Activated T-cell treated with anti-CD3 and anti-CD28 coated beads for 48 hours (primary cell): Measurements from ENCODE around the gene TNN.

Experiments
- DNase-seq: peaks from one replicate; pipeline ENCODE4 v3.0.0-alpha.2; 2020; ENCODE audit warnings: low read depth

TNN gene

DNA sequence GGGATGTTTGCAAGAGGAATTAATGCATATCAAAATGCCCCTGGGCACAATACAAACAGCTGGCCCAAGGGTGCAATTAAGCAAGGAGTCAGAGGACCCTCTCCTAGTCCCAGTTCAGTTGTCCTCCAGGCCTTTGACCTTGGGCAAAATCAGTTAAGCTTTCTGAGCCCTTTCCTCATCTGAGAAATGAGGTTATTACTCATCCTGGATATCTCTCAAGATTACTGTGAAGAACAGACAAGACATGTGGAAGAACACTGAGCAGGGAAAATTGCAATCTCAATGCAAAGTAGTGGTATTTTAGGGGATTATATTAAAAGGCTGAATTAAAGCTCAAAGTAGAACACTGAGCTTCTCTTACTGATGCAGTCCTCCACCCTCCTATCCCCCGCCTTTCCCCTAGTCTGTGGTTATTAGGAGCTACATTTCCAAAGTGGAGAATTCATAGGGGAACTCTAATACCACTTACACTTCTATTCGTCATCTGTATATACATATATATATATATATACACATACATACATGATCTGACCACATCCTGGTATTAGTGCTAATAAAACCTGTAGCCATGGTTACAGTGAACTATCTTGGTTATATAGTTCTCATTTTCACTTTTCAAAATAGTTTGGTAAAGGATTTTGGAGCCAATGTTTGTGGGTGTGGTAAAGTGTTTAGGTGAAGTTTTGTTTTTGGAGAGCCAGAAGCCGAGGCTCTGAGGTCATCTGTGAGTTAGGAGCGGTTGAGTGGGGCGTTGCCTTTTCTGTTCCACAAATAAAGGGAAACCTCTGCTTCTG is 106.9 kb downstream of the TNN start:
- DNase-seq: no peak

DNA sequence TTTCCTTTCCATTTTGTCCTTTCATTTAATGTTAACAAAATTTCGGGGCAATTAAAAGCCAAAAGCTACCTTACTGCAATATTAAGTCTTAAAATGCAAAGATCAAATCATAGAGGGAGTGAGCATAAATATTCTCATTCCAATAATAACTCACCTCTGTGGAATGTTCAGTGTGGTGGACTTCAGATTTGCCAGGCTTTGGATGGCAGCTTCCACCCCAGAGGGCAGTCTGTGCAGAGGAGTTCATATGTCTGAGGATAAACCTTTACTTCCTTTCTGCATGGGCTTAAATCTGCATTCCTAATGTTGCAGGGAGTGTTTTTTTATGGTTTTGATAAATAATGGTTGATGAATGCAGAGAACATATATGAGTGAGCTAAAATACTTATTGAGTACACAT is 108.6 kb downstream of the TNN start:
- no peak for DNase-seq

DNA sequence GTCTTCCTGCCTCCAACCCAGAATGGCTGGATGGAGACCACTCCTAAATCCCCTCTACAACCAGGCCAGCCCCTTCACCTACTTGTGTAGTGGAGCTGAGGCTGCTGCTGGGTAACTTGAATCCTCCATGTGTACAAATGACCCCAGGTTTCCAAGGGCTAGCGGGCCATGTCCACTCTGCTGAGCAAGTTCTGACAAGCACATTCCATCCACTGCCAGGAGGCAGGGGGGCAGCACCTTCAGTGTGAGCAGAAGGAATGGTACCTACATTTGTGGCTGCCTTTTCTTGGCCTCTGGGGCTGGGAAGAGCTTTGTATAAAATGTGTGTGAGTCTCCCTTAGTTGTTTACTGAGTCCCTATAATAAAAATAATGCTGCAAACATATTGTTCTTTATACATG is 110.4 kb downstream of the TNN start:
- no peak for DNase-seq

DNA sequence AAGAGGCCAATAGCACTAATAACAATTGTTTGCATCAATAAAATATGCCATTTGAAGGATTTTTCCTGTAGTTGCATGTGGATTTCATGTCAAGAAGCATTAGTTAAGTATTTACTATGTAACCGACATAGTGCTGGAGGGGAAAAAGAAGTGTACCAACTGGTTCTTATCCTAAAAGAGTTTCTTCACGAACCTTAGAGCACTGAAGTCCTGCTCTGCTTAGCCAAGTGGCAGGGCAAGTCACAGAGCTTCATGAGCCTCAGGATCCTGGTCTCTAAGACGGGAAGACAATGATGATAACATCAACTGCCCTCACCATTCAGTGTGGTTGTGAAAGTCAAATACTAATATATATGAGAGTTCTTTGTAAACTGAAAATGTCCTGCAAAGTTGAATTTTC is 110.8 kb downstream of the TNN start:
- no peak for DNase-seq

DNA sequence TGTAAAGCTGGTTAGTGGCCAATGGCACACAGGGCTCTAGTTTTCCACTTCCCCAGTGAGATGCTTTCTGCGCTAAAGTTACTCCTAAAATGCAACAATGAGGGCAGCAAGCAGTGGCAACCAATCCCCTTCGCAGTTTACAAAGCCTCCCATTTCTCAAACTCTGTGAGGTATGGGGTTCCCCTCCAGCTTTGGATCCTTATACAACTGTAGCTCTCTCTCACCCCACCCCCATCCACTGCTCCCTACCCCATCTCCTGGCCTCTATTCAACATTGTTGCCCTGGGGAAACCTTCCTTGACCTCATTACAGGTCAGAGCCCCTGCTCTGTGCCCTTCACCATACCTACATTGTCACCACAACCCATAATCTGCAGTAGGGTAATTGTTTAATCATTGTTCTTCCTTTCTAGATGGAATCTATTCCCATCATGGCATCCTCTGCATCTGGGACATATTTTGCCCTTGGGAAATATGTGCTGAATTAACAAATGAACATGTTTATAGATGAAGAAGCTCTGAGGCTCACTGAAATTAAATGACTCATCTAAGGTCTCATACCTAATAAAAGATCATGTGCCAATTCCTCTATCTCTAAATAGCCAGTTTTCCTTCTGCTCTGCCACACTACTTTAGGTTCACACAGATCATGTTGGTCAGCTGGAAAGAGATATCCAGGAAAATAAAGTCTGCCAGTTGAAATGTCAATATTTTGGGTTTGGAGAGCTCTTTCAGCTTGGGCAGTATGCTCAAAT is 112.4 kb downstream of the TNN start:
- no peak for DNase-seq

DNA sequence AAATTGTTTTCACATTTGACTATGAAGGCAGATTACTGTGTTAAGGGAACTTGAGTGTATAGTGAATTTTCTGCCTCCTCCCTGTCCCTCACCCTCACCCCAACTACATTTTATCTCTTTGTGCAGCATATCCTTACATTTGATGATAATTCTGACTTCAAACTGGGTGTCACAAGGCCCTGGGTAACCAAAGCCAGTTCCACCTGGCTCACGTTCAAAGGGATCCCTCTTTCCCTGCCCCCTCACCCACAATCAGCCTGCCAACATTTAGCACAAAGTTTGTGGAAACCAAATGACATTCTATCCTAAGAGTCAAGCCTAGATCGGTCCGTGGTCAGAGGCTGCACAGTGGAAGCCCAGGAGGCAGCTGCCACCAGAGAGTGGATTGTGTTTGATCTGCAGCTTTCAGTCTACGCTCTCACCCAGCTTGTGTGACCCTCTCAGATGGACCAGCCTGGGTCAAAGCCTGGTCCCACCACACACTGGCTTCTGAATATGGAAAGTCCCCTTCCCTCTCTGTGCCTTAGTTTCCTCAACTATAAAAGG is 114.6 kb downstream of the TNN start:
- no peak for DNase-seq

DNA sequence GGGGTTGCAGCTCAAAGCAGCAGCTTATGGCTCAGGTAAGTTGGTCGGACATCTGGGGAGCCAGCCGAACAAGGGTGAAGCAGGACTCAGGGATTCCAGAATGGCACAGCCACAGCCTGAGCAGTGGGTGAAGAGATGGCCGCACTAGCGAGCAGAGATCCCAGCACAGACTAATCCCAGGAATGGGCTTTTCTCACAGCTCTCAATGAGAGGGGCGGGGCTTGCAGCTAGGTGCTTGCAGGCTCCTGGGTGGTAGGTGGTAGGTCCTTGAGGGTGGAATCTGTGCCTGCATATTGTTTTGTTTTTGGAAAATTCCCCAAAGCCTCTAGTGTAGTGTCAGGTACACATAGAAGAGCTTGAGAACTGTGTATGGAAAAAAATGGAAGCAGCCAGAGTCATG is 116.0 kb downstream of the TNN start:
- DNase-seq: no peak

DNA sequence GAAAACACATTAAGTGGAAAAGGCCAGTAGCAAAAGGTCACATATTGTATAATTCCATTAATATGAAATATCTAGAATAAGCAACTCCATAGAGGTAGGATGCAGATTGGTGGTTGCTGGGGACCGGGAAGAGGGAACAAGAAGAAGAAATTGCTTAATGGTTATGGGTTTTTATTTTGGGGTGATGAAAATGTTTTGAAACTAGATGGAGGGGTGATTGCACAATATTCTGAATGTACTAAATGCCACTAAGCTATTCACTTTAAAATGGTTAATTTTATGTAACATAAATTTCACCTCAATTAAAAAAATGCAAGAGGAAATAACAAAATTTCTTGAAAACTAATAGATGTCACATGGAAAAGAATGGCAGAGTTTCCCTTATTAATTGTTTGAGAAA is 118.3 kb downstream of the TNN start:
- DNase-seq: no peak

DNA sequence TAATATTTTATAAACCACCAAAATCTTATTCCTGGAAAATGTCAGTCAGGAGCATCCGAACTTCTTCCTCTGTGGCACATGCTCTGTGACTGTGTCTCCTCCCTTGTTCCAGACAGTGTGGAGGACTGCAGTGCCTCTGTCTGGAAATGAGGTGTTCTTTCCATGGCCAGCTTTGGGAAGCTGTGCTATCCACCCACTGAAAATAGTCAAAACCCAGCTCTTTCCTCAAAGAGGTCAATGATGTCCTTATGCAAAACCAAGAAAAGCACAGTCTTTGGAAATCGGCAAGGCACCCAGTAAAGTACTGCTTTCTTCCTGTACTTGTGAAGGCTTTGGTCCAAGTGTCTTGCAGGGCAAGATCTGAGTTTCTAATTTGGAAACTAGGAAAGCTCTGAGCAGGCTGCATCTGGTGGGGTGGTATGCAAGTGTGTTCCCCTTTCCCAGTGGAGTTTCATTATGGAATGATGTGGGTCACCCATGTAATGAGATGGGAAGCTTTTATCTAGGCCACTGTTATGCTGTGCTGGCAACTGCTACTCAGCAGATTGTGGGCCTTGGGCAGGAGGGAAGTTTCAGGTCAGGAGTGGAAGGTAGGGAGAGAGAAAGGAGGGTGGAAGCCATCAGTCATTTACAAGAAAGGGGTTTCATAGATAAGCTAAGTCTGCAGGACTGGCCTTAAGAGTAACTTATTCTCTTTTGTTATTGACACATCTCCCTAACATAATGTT is 119.0 kb downstream of the TNN start:
- DNase-seq: no peak

DNA sequence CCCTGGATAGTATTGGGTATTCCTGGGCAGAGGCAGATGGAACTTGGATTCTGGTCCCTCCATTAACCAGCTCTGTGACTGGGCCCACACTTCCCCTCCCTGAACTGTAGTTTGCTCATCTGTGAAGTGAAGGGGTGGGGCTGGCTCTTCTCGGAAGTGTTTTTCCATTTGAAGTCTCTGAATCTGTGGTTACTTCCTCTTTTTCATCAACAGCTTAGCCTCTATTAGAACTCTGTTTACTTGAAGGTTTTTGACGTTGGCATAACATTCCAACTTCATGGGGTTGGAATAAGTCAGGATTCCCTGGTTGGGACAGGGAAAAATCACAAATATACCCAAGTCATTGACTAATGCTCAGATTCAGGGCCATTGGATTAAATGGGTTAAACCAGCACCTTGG is 121.3 kb downstream of the TNN start:
- peak; percentile 39 for DNase-seq

DNA sequence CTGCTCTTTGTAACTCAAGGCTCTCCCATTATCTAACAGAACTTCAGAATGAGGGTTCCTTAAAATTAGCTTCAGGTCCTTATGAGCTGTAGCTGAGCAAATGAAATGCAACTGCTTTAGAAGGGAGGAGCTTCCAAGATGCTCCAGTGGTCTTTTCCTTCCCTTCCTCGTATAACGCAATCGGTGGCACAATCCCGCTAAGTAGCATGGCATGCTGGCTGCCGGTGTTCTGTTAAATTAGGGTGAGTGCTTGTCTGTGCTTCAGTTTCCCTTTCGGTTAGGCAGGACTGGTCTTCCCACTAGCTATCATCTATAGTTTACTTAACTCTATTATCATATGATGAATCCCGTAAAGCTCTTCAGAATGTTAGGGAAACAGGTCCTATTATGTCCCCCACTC is 124.0 kb downstream of the TNN start:
- DNase-seq: no peak

DNA sequence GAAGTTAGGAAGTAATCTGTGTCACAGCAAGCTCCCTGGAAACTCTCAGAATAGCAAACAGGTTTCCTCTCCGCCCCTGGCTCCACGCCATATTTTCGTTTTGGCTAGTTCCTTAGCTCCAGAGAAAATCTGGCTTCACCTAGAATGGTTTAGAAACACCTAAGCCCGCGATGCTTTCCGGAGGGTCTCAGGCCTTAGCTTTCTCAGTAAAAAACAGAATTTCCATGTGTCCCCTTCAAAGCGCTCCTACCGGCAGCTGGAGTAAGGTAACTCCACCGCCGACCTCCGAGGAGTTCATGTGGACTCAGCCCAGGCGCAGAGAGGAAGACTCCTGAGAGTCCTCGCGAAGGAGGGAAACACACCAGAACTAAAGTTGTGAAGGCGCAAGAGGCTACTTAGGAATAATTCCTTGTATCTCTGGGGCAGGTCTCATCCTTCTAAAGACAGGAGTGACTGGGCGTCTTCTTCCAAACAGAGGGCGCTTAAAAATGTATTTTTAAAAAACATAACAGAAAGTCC is 124.5 kb downstream of the TNN start:
- DNase-seq: peak; percentile 22

DNA sequence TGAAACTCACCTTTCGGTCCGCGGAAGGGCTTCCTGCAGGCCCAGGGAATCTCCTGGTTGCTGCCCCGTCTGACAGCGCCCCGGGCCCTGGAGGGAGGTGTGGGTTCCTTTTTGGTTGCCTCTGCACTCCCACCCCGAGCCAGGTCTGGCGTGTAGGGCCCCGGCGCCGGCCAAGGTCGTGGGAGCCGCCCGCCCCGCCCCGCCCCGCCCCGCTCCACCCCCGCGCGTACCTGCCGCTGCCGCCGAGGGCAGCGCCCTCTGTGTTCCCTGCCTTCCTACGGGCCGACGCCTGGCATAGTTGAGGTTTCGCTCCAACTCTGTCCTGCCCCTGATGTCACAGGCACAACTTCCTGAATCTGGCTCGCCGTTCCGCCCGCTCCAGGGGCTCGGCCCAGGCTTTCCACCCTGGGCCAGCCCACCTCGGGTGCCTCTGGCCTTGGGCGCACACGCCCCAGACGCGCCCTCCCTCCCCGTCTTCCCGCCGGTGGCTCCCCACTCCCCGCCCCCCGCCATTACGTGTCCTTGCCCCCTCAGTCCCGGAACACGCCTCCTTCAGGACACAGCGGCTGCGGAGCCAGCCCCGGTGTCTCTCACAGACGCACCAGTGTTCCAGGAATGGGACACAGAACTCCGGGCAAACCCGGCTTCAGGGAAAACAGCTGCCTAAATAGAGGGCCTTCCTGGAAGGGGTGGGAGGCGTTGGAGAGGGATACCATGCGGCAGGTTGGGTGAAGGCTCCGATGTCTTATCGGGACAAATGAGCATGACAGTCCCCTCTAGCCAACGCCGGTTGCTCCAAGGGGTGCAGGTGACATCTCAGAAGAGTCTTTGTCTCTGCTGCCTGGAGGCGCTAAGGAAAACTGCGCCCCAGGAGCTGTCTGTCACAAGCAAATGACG is 125.2 kb downstream of the TNN start, which contains the start of gene KIAA0040:
TSS of gene KIAA0040 (minus strand) at position 147 of the 897 bp plus-strand sequence. CDS start 31,763 bp downstream, outside the sequence.
- DNase-seq: peak; percentile 57

DNA sequence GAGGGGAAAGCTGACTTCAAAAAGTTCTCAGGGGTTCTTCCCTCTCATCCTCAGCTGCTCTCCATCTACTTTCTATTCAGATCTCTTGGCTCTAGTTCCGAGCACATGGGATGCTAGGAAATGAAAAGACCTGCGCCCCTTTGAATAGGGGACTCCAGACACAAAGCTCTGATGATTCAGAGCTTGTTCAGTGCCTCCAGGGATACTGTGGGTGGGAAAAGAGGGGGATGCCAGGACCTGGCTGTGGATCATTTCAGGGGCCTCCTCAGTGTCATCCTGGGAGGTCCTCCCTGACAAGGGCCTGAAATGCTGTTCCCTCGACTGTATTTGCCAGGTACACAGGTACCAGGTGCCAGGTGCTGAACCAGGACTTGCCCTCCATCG is 125.9 kb downstream of the TNN start:
- DNase-seq: no peak

DNA sequence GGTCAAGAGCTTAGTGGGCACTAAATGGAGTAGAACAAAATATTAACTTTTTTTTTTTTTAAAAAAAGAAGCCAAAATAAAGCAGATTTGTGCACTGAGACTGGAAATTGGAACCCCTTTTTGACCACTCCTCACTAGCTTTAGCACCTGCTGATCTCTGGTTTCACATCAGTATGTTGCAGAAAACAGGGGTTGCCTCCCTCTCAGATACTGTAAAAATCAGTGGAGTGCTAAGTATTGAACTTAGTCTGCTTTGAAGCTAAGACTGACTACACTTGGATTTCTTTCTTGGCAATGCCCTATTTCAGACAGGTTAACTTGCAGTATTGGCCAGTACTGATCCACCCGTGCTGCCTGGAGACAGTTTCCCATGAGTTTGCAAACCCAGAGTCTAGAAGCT is 127.6 kb downstream of the TNN start:
- DNase-seq: no peak

DNA sequence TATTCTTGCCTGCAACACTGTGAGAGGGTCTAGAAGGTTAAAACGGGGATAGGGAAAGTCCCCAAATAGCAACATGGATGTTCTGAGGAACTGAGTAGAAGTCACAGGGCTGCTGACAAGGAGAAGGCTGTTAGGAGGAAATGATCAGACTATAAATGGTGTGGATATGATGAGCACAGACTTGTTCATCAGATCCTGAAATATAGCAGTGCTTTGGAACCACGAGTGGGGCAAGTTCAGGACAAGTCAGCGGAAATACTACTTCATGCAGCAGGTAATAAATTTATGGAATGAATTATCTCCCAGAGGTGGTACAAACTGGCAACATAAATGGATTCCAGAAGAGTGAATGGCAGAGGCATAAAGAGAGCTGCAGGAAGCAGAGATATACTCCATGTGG is 128.2 kb downstream of the TNN start:
- DNase-seq: no peak

DNA sequence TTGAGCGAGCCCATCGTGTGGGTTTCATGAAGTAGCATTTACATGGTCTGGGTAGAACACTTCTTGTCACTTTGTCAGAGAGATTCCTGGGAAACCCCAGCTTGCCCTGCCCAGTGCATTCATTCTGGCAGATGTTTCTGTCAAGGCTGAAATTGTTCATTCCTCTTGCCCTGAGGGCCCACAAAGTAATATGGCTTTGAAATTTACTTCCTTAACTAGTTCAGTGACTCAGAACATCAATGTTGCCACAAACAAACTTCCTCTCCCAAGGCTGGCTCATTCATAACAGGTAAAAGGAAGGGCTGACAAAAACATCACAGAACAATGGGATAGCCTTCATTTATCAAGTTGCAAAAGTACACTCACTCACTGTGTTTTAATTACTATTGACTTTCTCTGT is 129.9 kb downstream of the TNN start:
- DNase-seq: no peak
